IMR-90 (cell line): ENCODE data around the gene OPN4. TPM values are rescaled to one million over a fixed set of nuclear protein-coding genes. Genes with fewer than 3 reads are reported as not detected.

Experiments used
- ATAC-seq: fragments of 200-7000 bp; cut with Tn5 transposase; 2 replicates; pipeline ENCODE4 v1.9.1; 2020; ENCODE audit warnings: low read depth, mild to moderate bottlenecking, moderate library complexity
- BruUV-seq: library from RNA; stranded (reverse); fragments of 400-500 nt; replicated peaks from 2 replicates; lab custom pipeline; 2021; lab: Mats Ljungman, UMichigan
- CTCF ChIA-PET: fragments of 300-600 bp; formaldehyde crosslinking; extraction: SDS; loops from one replicate; lab custom pipeline; 2021; ENCODE audit warnings: antibody characterized with exemption; lab: Yijun Ruan, JAX
- POLR2A ChIA-PET: fragments of 300-600 bp; sonication (Branson Sonifier 250); formaldehyde crosslinking; loops from one replicate; lab custom pipeline; 2022; ENCODE audit warnings: antibody characterized with exemption; ENCODE audit not compliant: unreplicated experiment; lab: Charles Lee
- DNase-seq: peaks from one replicate; pipeline ENCODE4 v3.0.0; 2013
- H2AFZ ChIP-seq: replicated peaks from 2 replicates; pipeline ENCODE3; 2013; ENCODE audit warnings: low read length, mild to moderate bottlenecking; ENCODE audit not compliant: poor library complexity
- H2AK5ac ChIP-seq: 2 replicates; pipeline ENCODE4 v1.6.1; 2013; ENCODE audit warnings: low read depth, low read length, inconsistent platforms
- H2AK9ac ChIP-seq: replicated peaks from 2 replicates; pipeline ENCODE3; 2013; ENCODE audit warnings: mild to moderate bottlenecking, low read depth, low read length, moderate library complexity; ENCODE audit not compliant: poor library complexity
- H2BK120ac ChIP-seq: 2 replicates; pipeline ENCODE4 v1.6.1; 2013; ENCODE audit warnings: low read depth, low read length, inconsistent platforms
- H2BK15ac ChIP-seq: 3 replicates; pipeline ENCODE4 v1.6.1; 2013; ENCODE audit warnings: low read depth, low read length, inconsistent platforms
- H2BK20ac ChIP-seq: 2 replicates; pipeline ENCODE4 v1.6.1; 2013; ENCODE audit warnings: low read depth, mild to moderate bottlenecking, inconsistent platforms, low read length, moderate library complexity
- H2BK5ac ChIP-seq: 2 replicates; pipeline ENCODE4 v1.6.1; 2013; ENCODE audit warnings: mild to moderate bottlenecking, low read depth, low read length, inconsistent platforms; ENCODE audit not compliant: poor library complexity, severe bottlenecking
- H3K14ac ChIP-seq: replicated peaks from 2 replicates; pipeline ENCODE4 v1.6.1; 2013; ENCODE audit warnings: low read depth, low read length, inconsistent platforms
- H3K18ac ChIP-seq: 2 replicates; pipeline ENCODE4 v1.6.1; 2013; ENCODE audit warnings: low read depth, low read length, control low read depth
- H3K23ac ChIP-seq: 2 replicates; pipeline ENCODE4 v1.6.1; 2013; ENCODE audit warnings: low read depth, low read length, inconsistent platforms
- H3K27ac ChIP-seq: 2 replicates; pipeline ENCODE4 v1.5.1; 2013; ENCODE audit warnings: mild to moderate bottlenecking, control low read depth, low read length; ENCODE audit not compliant: insufficient read depth
- H3K27me3 ChIP-seq: 2 replicates; pipeline ENCODE4 v1.6.1; 2013; ENCODE audit warnings: low read length; ENCODE audit not compliant: control insufficient read depth, insufficient read depth
- H3K36me3 ChIP-seq: 2 replicates; pipeline ENCODE4 v1.6.1; 2013; ENCODE audit warnings: low read length, mixed read lengths; ENCODE audit not compliant: control insufficient read depth, insufficient read depth
- H3K4ac ChIP-seq: 2 replicates; pipeline ENCODE4 v1.6.1; 2013; ENCODE audit warnings: low read depth, low read length, inconsistent platforms
- H3K4me1 ChIP-seq: 2 replicates; pipeline ENCODE4 v1.6.1; 2013; ENCODE audit warnings: low read length, mixed read lengths; ENCODE audit not compliant: control insufficient read depth, insufficient read depth
- H3K4me2 ChIP-seq: 2 replicates; pipeline ENCODE4 v1.6.1; 2013; ENCODE audit warnings: low read depth, mild to moderate bottlenecking, control low read depth, low read length, moderate library complexity
- H3K4me3 ChIP-seq: 2 replicates; pipeline ENCODE4 v1.5.1; 2013; ENCODE audit warnings: low read depth, mild to moderate bottlenecking, control low read depth, low read length, moderate library complexity; ENCODE audit not compliant: insufficient read depth
- H3K56ac ChIP-seq: 2 replicates; pipeline ENCODE4 v1.6.1; 2013; ENCODE audit warnings: low read length, inconsistent platforms; ENCODE audit not compliant: insufficient read depth; ENCODE audit errors: extremely low read depth
- H3K79me1 ChIP-seq, 2 experiments: 2 replicates each; pipeline ENCODE4 v1.6.1; 2013; ENCODE audit warnings: low read length in 2 of 2, inconsistent platforms in 1 of 2, low read depth in 1 of 2
- H3K9ac ChIP-seq: 2 replicates; pipeline ENCODE4 v1.6.1; 2013; ENCODE audit warnings: low read depth, low read length, control low read depth
- H3K9me1 ChIP-seq: 2 replicates; pipeline ENCODE4 v1.6.1; 2013; ENCODE audit warnings: low read length, inconsistent platforms; ENCODE audit not compliant: insufficient read depth
- H3K9me3 ChIP-seq: 2 replicates; pipeline ENCODE4 v1.6.1; 2013; ENCODE audit warnings: low read length; ENCODE audit not compliant: control insufficient read depth, insufficient read depth
- H4K20me1 ChIP-seq: 2 replicates; pipeline ENCODE4 v1.6.1; 2013; ENCODE audit warnings: low read length, inconsistent platforms; ENCODE audit not compliant: insufficient read depth
- H4K5ac ChIP-seq: 2 replicates; pipeline ENCODE4 v1.6.1; 2013; ENCODE audit warnings: mild to moderate bottlenecking, low read depth, low read length, control low read depth
- H4K8ac ChIP-seq, 2 experiments: 2 replicates each; pipeline ENCODE4 v1.6.1; 2013; ENCODE audit warnings: low read depth in 2 of 2, low read length in 2 of 2, control low read depth in 1 of 2, inconsistent platforms in 1 of 2
- H4K91ac ChIP-seq: 2 replicates; pipeline ENCODE4 v1.6.1; 2013; ENCODE audit warnings: low read depth, low read length, inconsistent platforms; ENCODE audit not compliant: insufficient read depth
- CEBPB ChIP-seq: IDR thresholded peaks from 2 replicates; pipeline ENCODE4 v1.6.1; 2012; ENCODE audit warnings: low read depth, low read length, improper control_type of control experiment
- MAZ ChIP-seq: IDR thresholded peaks from 2 replicates; pipeline ENCODE4 v1.6.1; 2012; ENCODE audit warnings: low read depth, mild to moderate bottlenecking, low read length, improper control_type of control experiment, moderate library complexity, borderline replicate concordance
- NFE2L2 ChIP-seq: fragments of 150-350 bp; IDR thresholded peaks from 2 replicates; pipeline ENCODE4 v1.6.1; 2016; ENCODE audit warnings: low read depth, mild to moderate bottlenecking, low read length
- POLR2A ChIP-seq: IDR thresholded peaks from 2 replicates; pipeline ENCODE4 v1.6.1; 2012; ENCODE audit warnings: mild to moderate bottlenecking, low read depth, low read length
- WGBS, 2 experiments: methylation state at CpG; one replicate each; pipeline versions ENCODE4 v1.1.5 to v1.1.7; 2013; ENCODE audit warnings: missing lambda C conversion rate in 2 of 2; ENCODE audit not compliant: insufficient read length in 1 of 2; ENCODE audit errors: extremely low coverage in 2 of 2; 5-methylcytosine and 5-hydroxymethylcytosine counted together
- dilution Hi-C: fragments of 300-500 bp; cut with HindIII; formaldehyde crosslinking; loops from one replicate; pipeline ENCODE4 v1.14.3; 2018; ENCODE audit warnings: low sequenced_read_pairs; ENCODE audit not compliant: unreplicated experiment
- in situ Hi-C: fragments of 300-500 bp; cut with MboI; formaldehyde crosslinking; loops from 3 replicates; pipeline ENCODE4 v1.14.3; 2019; ENCODE audit warnings: low sequenced_read_pairs, inconsistent platforms, mixed read lengths
- intact Hi-C: fragments of 100-400 bp; cut with micrococcal nuclease; formaldehyde crosslinking; loops from 2 replicates; pipeline ENCODE4 v1.10.0; 2022
- polyA plus RNA-seq, 3 experiments: library from polyadenylated mRNA; depleted of rRNA; stranded (reverse); fragments of >200 nt; gene quantifications; 2 replicates each; pipeline ENCODE4 v1.2.3, GENCODE V29; 2012; ENCODE audit warnings: low replicate concordance in 1 of 3
- total RNA-seq: library from RNA; depleted of rRNA; stranded (reverse); fragments of >200 nt; gene quantifications from 2 replicates; pipeline ENCODE4 v1.2.3, GENCODE V29; 2012

The OPN4 gene
- total and polyA plus RNA-seq, 2 of the 4 experiments (the other 2 are of a cell fraction), result 0.03 TPM; not detected in 1

GRCh38 chr10:86699125-86699524 is 44.8 kb downstream of the OPN4 start:
- no peaks in the 10 kb centered on the region for H3K9me3 ChIP-seq
- H3K18ac ChIP-seq, result no peak overlapping the region
- no peaks in the 10 kb centered on the region for H4K20me1 ChIP-seq
- no peak overlapping the region for H2BK15ac ChIP-seq
- H3K4me1 ChIP-seq, result no peaks in the 10 kb centered on the region; the same call in 1 of the 2 replicates
- H3K4me3 ChIP-seq, result no peak overlapping the region
- no peak overlapping the region for H4K5ac ChIP-seq
- no peaks in the 10 kb centered on the region for H3K36me3 ChIP-seq
- DNase-seq, result no peak
- no peak for TF ChIP-seq NFE2L2
- TF ChIP-seq CEBPB, result peak; percentile 82
- TF ChIP-seq MAZ, result no peak
- no peak for TF ChIP-seq POLR2A
- H4K8ac ChIP-seq, result no peak overlapping the region
- no peak overlapping the region for H3K4ac ChIP-seq
- BruUV-seq, result no TSS peak
- no peak overlapping the region for H2AK5ac ChIP-seq
- POLR2A ChIA-PET, result no interaction called here
- dilution Hi-C loops (no loop called here), in situ Hi-C loops (no loop called here), intact Hi-C loops (no loop called here)
- no peak overlapping the region for H2AK9ac ChIP-seq
- no peak overlapping the region for H2BK5ac ChIP-seq
- H2BK20ac ChIP-seq, result no peak overlapping the region
- H2AFZ ChIP-seq, result no peak overlapping the region
- ATAC-seq, result no peak
- no peak overlapping the region for H3K56ac ChIP-seq
- no peak overlapping the region for H3K4me2 ChIP-seq
- no peaks in the 10 kb centered on the region for H3K27me3 ChIP-seq
- H3K14ac ChIP-seq, result no peak overlapping the region
- H3K9me1 ChIP-seq, result peaks cover 6% of the 10 kb centered on the region; the same call in 1 of the 2 replicates
- H3K23ac ChIP-seq, result no peak overlapping the region
- no peak overlapping the region for H3K27ac ChIP-seq
- no peak overlapping the region for H2BK120ac ChIP-seq
- no peak overlapping the region for H3K9ac ChIP-seq
- WGBS, 2 experiments, result 60% methylated on average over 2 of the region's 7 CpGs; no CpG with 5 or more reads in 1 of the 2 experiments
- H4K91ac ChIP-seq, result no peak overlapping the region
- no peaks in the 10 kb centered on the region for H3K79me1 ChIP-seq
- CTCF ChIA-PET, result no interaction called here
